ENCODE measurements around the gene SLC25A19.
A peak's percentile ranks its signal among the peaks of the same experiment; 100 is the strongest.
"Not testable (repeated sequence)": the region's sequence is repeated elsewhere in the genome, so short reads cannot be mapped to it uniquely, and the experiment has no call there.

The SLC25A19 gene

DNA sequence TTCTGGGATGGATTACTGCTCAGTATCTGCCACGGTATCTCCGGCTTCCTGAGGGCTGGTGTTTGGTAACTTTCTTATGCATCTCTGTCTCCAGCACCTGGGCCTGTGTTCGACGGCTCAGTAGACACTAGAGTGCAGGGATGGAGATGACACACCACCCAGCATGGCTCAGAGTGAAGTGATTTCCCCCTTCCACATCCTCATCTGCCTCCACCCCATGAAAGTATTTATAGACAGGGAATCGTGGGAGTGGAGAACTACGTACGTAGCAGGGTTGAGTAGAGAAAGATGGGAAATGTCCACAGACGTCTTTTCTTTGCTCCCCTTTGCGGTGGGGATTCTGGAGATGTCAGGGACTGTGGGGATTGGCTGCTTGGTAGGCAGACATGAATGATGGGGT, 11.8 kb upstream of the SLC25A19 start:
- DNase-seq (ENCODE audit: low spot score), result no peak
- TF ChIP-seq, protein P1, sequence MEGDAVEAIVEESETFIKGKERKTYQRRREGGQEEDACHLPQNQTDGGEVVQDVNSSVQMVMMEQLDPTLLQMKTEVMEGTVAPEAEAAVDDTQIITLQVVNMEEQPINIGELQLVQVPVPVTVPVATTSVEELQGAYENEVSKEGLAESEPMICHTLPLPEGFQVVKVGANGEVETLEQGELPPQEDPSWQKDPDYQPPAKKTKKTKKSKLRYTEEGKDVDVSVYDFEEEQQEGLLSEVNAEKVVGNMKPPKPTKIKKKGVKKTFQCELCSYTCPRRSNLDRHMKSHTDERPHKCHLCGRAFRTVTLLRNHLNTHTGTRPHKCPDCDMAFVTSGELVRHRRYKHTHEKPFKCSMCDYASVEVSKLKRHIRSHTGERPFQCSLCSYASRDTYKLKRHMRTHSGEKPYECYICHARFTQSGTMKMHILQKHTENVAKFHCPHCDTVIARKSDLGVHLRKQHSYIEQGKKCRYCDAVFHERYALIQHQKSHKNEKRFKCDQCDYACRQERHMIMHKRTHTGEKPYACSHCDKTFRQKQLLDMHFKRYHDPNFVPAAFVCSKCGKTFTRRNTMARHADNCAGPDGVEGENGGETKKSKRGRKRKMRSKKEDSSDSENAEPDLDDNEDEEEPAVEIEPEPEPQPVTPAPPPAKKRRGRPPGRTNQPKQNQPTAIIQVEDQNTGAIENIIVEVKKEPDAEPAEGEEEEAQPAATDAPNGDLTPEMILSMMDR (IDR thresholded peaks at IDR 0.05; ENCODE audit: extremely low read depth, missing control alignments), result no peak

DNA sequence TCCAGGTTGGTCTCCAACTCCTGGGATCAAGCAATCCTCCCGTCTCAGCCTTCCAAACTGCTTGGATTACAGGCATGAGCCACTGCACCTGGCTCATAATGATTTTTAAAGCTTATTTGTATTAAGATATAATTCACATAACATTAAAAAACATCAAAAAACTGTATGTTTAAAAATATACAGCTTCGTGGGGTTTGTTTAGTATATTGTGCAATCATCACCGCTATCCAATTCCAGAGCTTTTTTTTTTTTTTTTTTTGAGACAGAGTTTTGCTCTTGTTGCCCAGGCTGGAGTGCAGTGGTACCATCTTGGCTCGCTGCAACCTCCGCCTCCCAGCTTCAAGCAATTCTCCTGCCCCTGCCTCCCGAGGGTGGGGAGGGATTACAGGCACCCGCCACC, 11.0 kb upstream of the SLC25A19 start:
- TF ChIP-seq, protein P1 (IDR thresholded peaks at IDR 0.05; ENCODE audit: extremely low read depth, missing control alignments), result no peak
- DNase-seq (ENCODE audit: low spot score), result no peak

GRCh38 chr17:75295201-75296158, 6.2 kb upstream of the SLC25A19 start:
- TF ChIP-seq, protein P1 (IDR thresholded peaks at IDR 0.05; ENCODE audit: extremely low read depth, missing control alignments), result no peak
- DNase-seq (ENCODE audit: low spot score), result peak; percentile 65

- not testable (repeated sequence) for DNase-seq (ENCODE audit: low spot score)
Observed at GRCh38 chr17:75292810-75293448, 3.7 kb upstream of the SLC25A19 start.

- DNase-seq (ENCODE audit: low spot score), result no peak
Observed at GRCh38 chr17:75289832-75290337, 652 bp upstream of the SLC25A19 start.

DNA sequence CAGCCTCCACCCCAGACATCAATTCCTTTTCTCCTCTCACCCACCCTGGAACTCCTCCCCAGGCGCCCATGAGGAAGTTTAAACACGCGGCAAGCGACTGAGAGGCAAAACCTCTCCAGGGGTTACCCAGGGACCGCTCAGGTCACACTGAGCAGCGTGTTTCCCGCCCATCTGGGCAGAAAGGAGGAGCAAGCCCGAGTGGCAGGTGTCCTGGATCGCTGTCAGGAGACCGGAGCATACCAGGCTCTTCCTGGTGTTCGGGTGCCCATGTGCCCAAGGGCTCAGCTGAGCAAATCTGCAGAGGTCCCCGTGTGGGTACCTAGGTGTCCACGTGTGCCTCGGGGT, 491 bp downstream of the SLC25A19 start:
- TF ChIP-seq, protein P1 (IDR thresholded peaks at IDR 0.05; ENCODE audit: extremely low read depth, missing control alignments), result no peak
- DNase-seq (ENCODE audit: low spot score), result no peak

More at GRCh38 chr17:75289832-75290337, 652 bp upstream of the SLC25A19 start:
- TF ChIP-seq, protein P1 (IDR thresholded peaks at IDR 0.05; ENCODE audit: extremely low read depth, missing control alignments), result no peak

DNA sequence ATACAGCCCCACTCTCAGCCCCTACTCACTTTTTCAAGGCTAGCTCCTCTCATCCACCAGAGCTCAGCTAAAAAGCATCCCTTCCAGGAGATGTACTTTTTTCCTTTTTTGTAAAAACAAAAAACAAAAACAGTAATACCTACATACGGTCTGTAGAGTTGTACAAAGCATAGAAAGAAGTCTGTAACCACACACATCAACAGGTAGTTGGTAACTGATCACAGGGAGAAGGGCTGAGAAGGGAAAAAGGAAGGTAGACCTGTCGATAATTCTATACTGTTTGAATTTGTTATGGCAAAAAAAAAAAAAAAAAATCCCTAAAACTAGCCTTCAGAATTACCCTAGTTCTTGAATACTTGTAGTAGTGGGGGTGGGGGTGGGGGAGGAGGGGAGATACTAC, 874 bp downstream of the SLC25A19 start:
- TF ChIP-seq, protein P1 (IDR thresholded peaks at IDR 0.05; ENCODE audit: extremely low read depth, missing control alignments), result no peak
- no peak for DNase-seq (ENCODE audit: low spot score)
